ENCODE data around the gene OR5AU1.

GRCh38 chr14:21184254-21184653 lies 28.4 kb upstream of the OR5AU1 start:
- TF ChIP-seq CTCF (IDR thresholded peaks at IDR 0.05) (no peak), ZFX (IDR thresholded peaks at IDR 0.05; ENCODE audit: borderline replicate concordance) (no peak)
